EL (cell line): ENCODE measurements around the gene PCSK6.
"Not testable (repeated sequence)": the region's sequence is repeated elsewhere in the genome, so short reads cannot be mapped to it uniquely, and the experiment has no call there.

Experiments
- DNase-seq: peaks from one replicate; pipeline ENCODE4 v3.0.0-alpha.2; 2016

Gene PCSK6

GRCh38 chr15:101373577-101373976, 115.9 kb downstream of the PCSK6 start:
- DNase-seq, result no peak

GRCh38 chr15:101372960-101373525, 116.5 kb downstream of the PCSK6 start:
- DNase-seq, result no peak

- no peak for DNase-seq
Observed at GRCh38 chr15:101372149-101372577, 117.3 kb downstream of the PCSK6 start.

GRCh38 chr15:101371519-101371918, 118.0 kb downstream of the PCSK6 start:
- no peak for DNase-seq

GRCh38 chr15:101371081-101371480, 118.4 kb downstream of the PCSK6 start:
- DNase-seq, result no peak

GRCh38 chr15:101370330-101371024, 119.0 kb downstream of the PCSK6 start:
- DNase-seq, result no peak

GRCh38 chr15:101369676-101370075, 119.8 kb downstream of the PCSK6 start:
- DNase-seq, result no peak

GRCh38 chr15:101368861-101369642, 120.5 kb downstream of the PCSK6 start:
- DNase-seq, result no peak

- no peak for DNase-seq
Observed at GRCh38 chr15:101368086-101368780, 121.3 kb downstream of the PCSK6 start.

GRCh38 chr15:101366853-101367252, 122.7 kb downstream of the PCSK6 start:
- no peak for DNase-seq

GRCh38 chr15:101362986-101363566, 126.4 kb downstream of the PCSK6 start:
- DNase-seq, result no peak

GRCh38 chr15:101362359-101362758, 127.1 kb downstream of the PCSK6 start:
- no peak for DNase-seq

GRCh38 chr15:101361418-101361817, 128.1 kb downstream of the PCSK6 start:
- no peak for DNase-seq

GRCh38 chr15:101359365-101359947, 130.1 kb downstream of the PCSK6 start:
- no peak for DNase-seq

- DNase-seq, result peak; percentile 34
Observed at GRCh38 chr15:101358895-101359294, 130.6 kb downstream of the PCSK6 start.

GRCh38 chr15:101357885-101358284, 131.6 kb downstream of the PCSK6 start:
- DNase-seq, result no peak

- no peak for DNase-seq
Observed at GRCh38 chr15:101357333-101357732, 132.2 kb downstream of the PCSK6 start.

GRCh38 chr15:101356512-101357172, 132.9 kb downstream of the PCSK6 start:
- DNase-seq, result not testable (repeated sequence)

GRCh38 chr15:101355678-101356464, 133.6 kb downstream of the PCSK6 start:
- no peak for DNase-seq

- DNase-seq, result no peak
Observed at GRCh38 chr15:101354891-101355623, 134.4 kb downstream of the PCSK6 start.
